ENCODE results near the gene HFM1.

DNA sequence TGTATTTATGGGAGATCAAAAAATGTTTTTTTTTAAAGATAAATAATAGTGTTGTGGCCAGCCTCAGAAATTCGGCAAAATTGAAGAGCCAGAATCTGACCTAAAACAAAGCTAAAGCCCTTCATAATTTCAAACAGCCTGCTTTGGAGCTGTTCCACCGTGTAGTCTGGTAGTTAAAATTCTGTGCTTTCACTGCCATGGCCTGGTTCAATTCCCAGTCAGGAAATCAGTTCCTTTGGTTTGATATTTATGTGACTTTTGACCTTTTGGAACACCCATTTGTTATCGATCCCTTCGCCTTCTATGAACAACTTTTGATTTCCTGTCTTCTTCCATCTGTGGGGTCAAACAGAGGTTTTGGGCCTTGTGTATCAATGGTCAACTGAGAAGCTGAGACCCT lies 179.8 kb downstream of the HFM1 start:
- TF ChIP-seq, protein P1, sequence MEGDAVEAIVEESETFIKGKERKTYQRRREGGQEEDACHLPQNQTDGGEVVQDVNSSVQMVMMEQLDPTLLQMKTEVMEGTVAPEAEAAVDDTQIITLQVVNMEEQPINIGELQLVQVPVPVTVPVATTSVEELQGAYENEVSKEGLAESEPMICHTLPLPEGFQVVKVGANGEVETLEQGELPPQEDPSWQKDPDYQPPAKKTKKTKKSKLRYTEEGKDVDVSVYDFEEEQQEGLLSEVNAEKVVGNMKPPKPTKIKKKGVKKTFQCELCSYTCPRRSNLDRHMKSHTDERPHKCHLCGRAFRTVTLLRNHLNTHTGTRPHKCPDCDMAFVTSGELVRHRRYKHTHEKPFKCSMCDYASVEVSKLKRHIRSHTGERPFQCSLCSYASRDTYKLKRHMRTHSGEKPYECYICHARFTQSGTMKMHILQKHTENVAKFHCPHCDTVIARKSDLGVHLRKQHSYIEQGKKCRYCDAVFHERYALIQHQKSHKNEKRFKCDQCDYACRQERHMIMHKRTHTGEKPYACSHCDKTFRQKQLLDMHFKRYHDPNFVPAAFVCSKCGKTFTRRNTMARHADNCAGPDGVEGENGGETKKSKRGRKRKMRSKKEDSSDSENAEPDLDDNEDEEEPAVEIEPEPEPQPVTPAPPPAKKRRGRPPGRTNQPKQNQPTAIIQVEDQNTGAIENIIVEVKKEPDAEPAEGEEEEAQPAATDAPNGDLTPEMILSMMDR (optimal IDR thresholded peaks at IDR 0.05 in 1 of 3, IDR thresholded peaks at IDR 0.05 in 1 of 3, conservative IDR thresholded peaks at IDR 0.05 in 1 of 3; ENCODE audit: extremely low read depth in 1 of 3, insufficient read depth in 2 of 3, low read length in 3 of 3): no peak
- no peak for TF ChIP-seq EZH2 (IDR thresholded peaks at IDR 0.05; ENCODE audit: low read length)

All from keratinocyte (primary cell).